HepG2 (cell line): Measurements from ENCODE around the gene XXYLT1.

Source experiments
- AKAP8 ChIP-seq: sonication (generic); formaldehyde crosslinking; IDR thresholded peaks from 2 replicates; pipeline ENCODE4 v1.5.1; 2020; ENCODE audit warnings: mild to moderate bottlenecking, missing genetic modification reagents
- GLI4 ChIP-seq: sonication (generic); formaldehyde crosslinking; IDR thresholded peaks from 2 replicates; pipeline ENCODE4 v1.5.1; 2020; ENCODE audit warnings: missing genetic modification reagents, mild to moderate bottlenecking, moderate library complexity, borderline replicate concordance
- SIN3A ChIP-seq: IDR thresholded peaks from 2 replicates; pipeline ENCODE4 v1.6.1; 2011; ENCODE audit warnings: low read depth, mild to moderate bottlenecking, control low read depth, low read length, borderline replicate concordance
- ZMAT3 ChIP-seq: sonication (generic); formaldehyde crosslinking; conservative IDR thresholded peaks from 2 replicates; pipeline ENCODE4 v1.7.0; 2021; ENCODE audit warnings: missing genetic modification reagents

DNA sequence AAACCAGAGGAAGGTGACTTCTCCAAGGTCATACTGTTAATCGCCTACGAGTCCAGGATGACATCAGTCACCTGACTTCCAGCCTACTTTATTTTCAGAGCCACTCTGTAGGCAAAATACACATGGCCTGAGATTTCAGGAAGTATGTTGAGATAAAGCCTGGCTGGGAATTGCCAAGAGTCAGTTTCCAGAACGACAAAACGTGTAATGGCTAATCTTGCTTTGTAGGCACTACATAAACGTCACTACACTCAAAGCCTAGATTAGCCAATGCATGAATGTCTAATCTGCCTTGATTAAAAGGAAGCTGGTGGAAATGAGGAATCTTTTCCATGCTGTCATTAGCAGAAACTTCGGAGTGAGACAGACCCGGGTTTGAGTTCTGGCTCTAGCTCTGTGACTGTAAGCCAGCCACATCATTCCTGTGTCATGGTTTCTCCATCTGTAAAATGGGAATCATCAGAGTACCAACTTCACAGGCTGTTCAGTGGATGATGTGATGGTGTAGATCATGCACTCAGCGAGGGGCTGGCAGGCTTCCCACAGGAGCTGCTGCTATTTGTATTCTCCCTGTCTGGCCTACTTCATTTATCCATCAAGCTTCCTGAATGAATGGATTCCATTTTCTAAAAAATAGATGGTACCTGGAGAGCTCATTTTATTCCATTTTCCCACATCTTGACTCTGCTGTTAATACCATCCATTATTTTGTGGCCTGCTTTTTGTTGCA is 241.9 kb downstream of the XXYLT1 start:
- TF ChIP-seq SIN3A (no peak), ZMAT3 (CRISPR knock-in tag) (no peak), GLI4 (CRISPR knock-in tag) (no peak), AKAP8 (CRISPR knock-in tag) (no peak)
